ENCODE data around the gene ZNF440.

- TF ChIP-seq POLR2A (IDR thresholded peaks at IDR 0.05): no peak
- TF ChIP-seq EP300 (IDR thresholded peaks at IDR 0.05): no peak
Observed at GRCh38 chr19:11882606-11883005, 68.5 kb downstream of the ZNF440 start.

Measured in tibial nerve (tissue), 3 donors.